ENCODE measurements around the gene NPLOC4.

- TF ChIP-seq EZH2 (IDR thresholded peaks at IDR 0.05) = no peak
- TF ChIP-seq CTCF (IDR thresholded peaks at IDR 0.05) = no peak
- TF ChIP-seq EZH2phosphoT487 (IDR thresholded peaks at IDR 0.05) = no peak
These were observed 32.9 kb downstream of the NPLOC4 start for GRCh38 chr17:81603846-81604610.

Measured in neural progenitor cell (in vitro differentiated cells).